8988T (cell line): ENCODE measurements around the gene INO80B.
"Not testable (repeated sequence)": the region's sequence is repeated elsewhere in the genome, so short reads cannot be mapped to it uniquely, and the experiment has no call there.

ENCODE experiments used
- DNase-seq: peaks from one replicate; pipeline ENCODE4 v3.0.0; 2011

The INO80B gene

GRCh38 chr2:74454654-74455511 lies at the start of gene INO80B:
TSS of gene INO80B (plus strand) at chr2:74455087. CDS start at chr2:74455117, 30 bp downstream.
- peak; percentile 78 for DNase-seq

- DNase-seq = no peak
These were observed 48.9 kb upstream of the INO80B start for GRCh38 chr2:74406035-74406434.

GRCh38 chr2:74407682-74408081 lies 47.2 kb upstream of the INO80B start:
- no peak for DNase-seq

GRCh38 chr2:74413001-74413698 lies 41.7 kb upstream of the INO80B start:
- no peak for DNase-seq

GRCh38 chr2:74414441-74414840 lies 40.4 kb upstream of the INO80B start:
- DNase-seq = no peak

- DNase-seq = no peak
These were observed 39.8 kb upstream of the INO80B start for GRCh38 chr2:74414881-74415761.

- DNase-seq = no peak
These were observed 39.0 kb upstream of the INO80B start for GRCh38 chr2:74415762-74416395.

GRCh38 chr2:74416778-74417177 lies 38.1 kb upstream of the INO80B start:
- DNase-seq = no peak

- DNase-seq = no peak
These were observed 37.7 kb upstream of the INO80B start for GRCh38 chr2:74417197-74417596.

GRCh38 chr2:74417763-74418162 lies 37.1 kb upstream of the INO80B start:
- DNase-seq = no peak

GRCh38 chr2:74418312-74418711 lies 36.6 kb upstream of the INO80B start:
- DNase-seq = no peak

- no peak for DNase-seq
These were observed 35.5 kb upstream of the INO80B start for GRCh38 chr2:74419345-74419744.

GRCh38 chr2:74420006-74420405 lies 34.9 kb upstream of the INO80B start:
- no peak for DNase-seq

GRCh38 chr2:74420443-74421103 lies 34.3 kb upstream of the INO80B start:
- DNase-seq = not testable (repeated sequence)

- peak; percentile 97 for DNase-seq
These were observed 33.5 kb upstream of the INO80B start, which contains the start of the genes C2orf81 and WDR54 for GRCh38 chr2:74421221-74421870. TSS of gene C2orf81 (minus strand) at chr2:74421619. CDS start at chr2:74421560, 59 bp downstream. TSS of gene WDR54 (plus strand) at chr2:74421730. CDS start at chr2:74422154, 424 bp downstream.

- no peak for DNase-seq
These were observed 31.4 kb upstream of the INO80B start for GRCh38 chr2:74423231-74424095.

- peak; percentile 21 for DNase-seq
These were observed 30.5 kb upstream of the INO80B start for GRCh38 chr2:74424139-74424992.

GRCh38 chr2:74424995-74425406 lies 29.9 kb upstream of the INO80B start:
- DNase-seq = no peak

GRCh38 chr2:74425523-74425922 lies 29.4 kb upstream of the INO80B start:
- no peak for DNase-seq
